Fibroblast of the aortic adventitia (primary cell): ENCODE results near the gene HS3ST4. TPM values are rescaled to one million over a fixed set of nuclear protein-coding genes. Genes with fewer than 3 reads are reported as not detected.

Experiments
- DNase-seq: peaks from one replicate; pipeline ENCODE4 v3.0.0-alpha.2; 2010; ENCODE audit warnings: low read depth
- H3K4me3 ChIP-seq: 2 replicates; pipeline ENCODE4 v1.5.1; 2011; ENCODE audit warnings: low read depth, mild to moderate bottlenecking, control low read depth, low read length, moderate library complexity
- total RNA-seq: library from RNA; depleted of rRNA; stranded (reverse); fragments of >200 nt; gene quantifications from 2 replicates; pipeline ENCODE4 v1.2.3, GENCODE V29; 2012; ENCODE audit warnings: low replicate concordance
- TF ChIP-seq, protein P1 (sequence below): IDR thresholded peaks from 2 replicates; pipeline ENCODE4 v1.5.1; 2011; ENCODE audit warnings: mild to moderate bottlenecking, low read length, control low read depth, inconsistent platforms; ENCODE audit not compliant: insufficient read depth

The HS3ST4 gene
- total RNA-seq, 1 donor = not detected

- no peak for DNase-seq
- TF ChIP-seq, protein P1, sequence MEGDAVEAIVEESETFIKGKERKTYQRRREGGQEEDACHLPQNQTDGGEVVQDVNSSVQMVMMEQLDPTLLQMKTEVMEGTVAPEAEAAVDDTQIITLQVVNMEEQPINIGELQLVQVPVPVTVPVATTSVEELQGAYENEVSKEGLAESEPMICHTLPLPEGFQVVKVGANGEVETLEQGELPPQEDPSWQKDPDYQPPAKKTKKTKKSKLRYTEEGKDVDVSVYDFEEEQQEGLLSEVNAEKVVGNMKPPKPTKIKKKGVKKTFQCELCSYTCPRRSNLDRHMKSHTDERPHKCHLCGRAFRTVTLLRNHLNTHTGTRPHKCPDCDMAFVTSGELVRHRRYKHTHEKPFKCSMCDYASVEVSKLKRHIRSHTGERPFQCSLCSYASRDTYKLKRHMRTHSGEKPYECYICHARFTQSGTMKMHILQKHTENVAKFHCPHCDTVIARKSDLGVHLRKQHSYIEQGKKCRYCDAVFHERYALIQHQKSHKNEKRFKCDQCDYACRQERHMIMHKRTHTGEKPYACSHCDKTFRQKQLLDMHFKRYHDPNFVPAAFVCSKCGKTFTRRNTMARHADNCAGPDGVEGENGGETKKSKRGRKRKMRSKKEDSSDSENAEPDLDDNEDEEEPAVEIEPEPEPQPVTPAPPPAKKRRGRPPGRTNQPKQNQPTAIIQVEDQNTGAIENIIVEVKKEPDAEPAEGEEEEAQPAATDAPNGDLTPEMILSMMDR = no peak
- no peak overlapping the region for H3K4me3 ChIP-seq
Observed at GRCh38 chr16:25835126-25835525, 143.4 kb downstream of the HS3ST4 start.

- DNase-seq = peak; percentile 60
- H3K4me3 ChIP-seq = no peak overlapping the region
- TF ChIP-seq, protein P1 = peak; percentile 65
Observed at GRCh38 chr16:25838724-25839186, 147.0 kb downstream of the HS3ST4 start.

- DNase-seq = no peak
- TF ChIP-seq, protein P1 = no peak
- H3K4me3 ChIP-seq = no peak overlapping the region
Observed at GRCh38 chr16:25841761-25842160, 150.0 kb downstream of the HS3ST4 start.

DNA sequence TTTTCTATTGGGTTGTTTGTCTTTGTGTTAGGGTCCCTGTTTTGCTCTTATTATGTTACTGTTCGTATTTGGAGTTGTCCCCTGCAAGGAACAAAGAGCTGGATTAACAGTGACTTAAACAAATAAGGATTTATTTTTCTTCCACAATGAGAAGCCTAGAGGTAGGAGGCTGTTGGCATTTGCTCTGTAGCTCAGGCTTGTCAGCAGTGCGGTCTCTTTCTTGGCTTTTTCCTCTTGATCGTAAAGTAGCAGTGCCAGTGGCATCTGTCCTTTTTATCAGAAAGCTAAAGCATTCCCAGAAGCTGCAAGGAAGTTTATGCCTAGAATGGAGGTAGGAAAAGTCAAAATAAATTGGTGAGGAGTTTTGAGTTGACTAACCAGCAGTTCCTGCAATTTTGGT lies 154.1 kb downstream of the HS3ST4 start:
- no peak for DNase-seq
- no peak overlapping the region for H3K4me3 ChIP-seq
- TF ChIP-seq, protein P1 = no peak

DNA sequence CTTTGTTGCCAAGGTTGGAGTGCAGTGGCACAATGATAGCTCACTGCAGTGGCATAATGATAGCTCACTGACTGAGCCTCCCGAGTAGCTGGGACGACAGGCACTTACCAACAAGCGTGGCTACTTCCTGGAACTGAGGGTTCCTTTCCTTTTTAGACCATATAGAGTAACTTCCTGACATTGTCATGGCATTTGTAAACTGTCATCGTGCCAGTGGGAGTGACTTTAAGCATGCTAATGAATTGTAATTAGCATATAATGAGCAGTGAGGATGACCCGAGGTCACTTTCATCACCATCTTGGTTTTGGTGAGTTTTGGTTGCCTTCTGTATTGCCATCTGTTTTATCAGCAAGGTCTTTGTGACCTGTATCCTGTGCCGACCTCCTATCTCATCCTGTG lies 162.4 kb downstream of the HS3ST4 start:
- DNase-seq = no peak
- no peak overlapping the region for H3K4me3 ChIP-seq
- TF ChIP-seq, protein P1 = no peak

DNA sequence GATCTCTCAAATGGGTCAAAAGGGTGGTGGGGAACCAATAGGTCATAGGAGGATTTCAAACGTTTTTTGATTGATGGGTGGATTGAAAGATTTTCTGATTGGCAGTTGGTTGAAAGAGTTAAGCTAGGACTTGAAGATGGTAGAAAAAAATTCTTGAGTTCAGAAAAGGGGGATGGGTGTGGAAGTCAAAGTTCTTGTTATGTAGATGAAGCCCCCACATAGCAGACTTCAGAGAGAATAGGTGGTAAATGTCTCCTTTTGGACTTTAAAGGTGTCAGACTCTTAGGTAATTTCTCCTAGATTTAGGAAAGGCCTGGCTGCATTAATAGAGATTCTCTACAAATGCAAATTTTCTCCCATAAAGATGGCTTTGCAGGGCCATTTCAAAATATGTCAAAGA lies 163.3 kb downstream of the HS3ST4 start:
- TF ChIP-seq, protein P1 = no peak
- no peak for DNase-seq
- no peak overlapping the region for H3K4me3 ChIP-seq

GRCh38 chr16:25855818-25856217 lies 164.1 kb downstream of the HS3ST4 start:
- H3K4me3 ChIP-seq = no peak overlapping the region
- TF ChIP-seq, protein P1 = no peak
- no peak for DNase-seq
